Kidney (tissue), 14 donors: ENCODE measurements around the gene CAMK2A. TPM values are rescaled to one million over a fixed set of nuclear protein-coding genes. Genes with fewer than 3 reads are reported as not detected.

ENCODE experiments used
- DNase-seq, 5 donors: peaks; one replicate each; pipeline ENCODE4 v3.0.0-alpha.2; 2013 to 2020
- FAIRE-seq: peaks from 2 replicates; lab custom pipeline; 2012; peaks lifted over from hg19 to GRCh38; lab: Jason Lieb, UNC
- H3K27ac ChIP-seq, 2 donors: one replicate each; pipeline ENCODE4 v1.7.0; 2013; ENCODE audit warnings: low read depth in 2 of 2, low read length in 2 of 2, inconsistent platforms in 1 of 2
- H3K27me3 ChIP-seq: one replicate; pipeline ENCODE4 v1.7.1; 2013; ENCODE audit warnings: low read length, inconsistent platforms; ENCODE audit not compliant: control insufficient read depth, insufficient read depth
- H3K36me3 ChIP-seq, 3 donors: one replicate each; pipeline versions ENCODE4 v1.7.0 to v1.7.1; 2013; ENCODE audit warnings: low read length in 3 of 3, control low read depth in 1 of 3, inconsistent platforms in 1 of 3; ENCODE audit not compliant: insufficient read depth in 3 of 3, control insufficient read depth in 2 of 3
- H3K4me1 ChIP-seq, 3 donors: one replicate each; pipeline versions ENCODE4 v1.7.0 to v1.7.1; 2013; ENCODE audit warnings: low read length in 3 of 3, inconsistent platforms in 1 of 3, low read depth in 1 of 3; ENCODE audit not compliant: control insufficient read depth in 2 of 3, insufficient read depth in 2 of 3
- H3K4me3 ChIP-seq, 3 donors: one replicate each; pipeline versions ENCODE4 v1.7.0 to v1.8.1; 2013; ENCODE audit warnings: low read length in 3 of 3, control low read depth in 1 of 3, inconsistent platforms in 1 of 3
- H3K9ac ChIP-seq, 3 donors: one replicate each; pipeline versions ENCODE4 v1.7.0 to v1.7.1; 2013; ENCODE audit warnings: low read length in 3 of 3, control low read depth in 1 of 3, inconsistent platforms in 1 of 3
- H3K9me3 ChIP-seq, 3 donors: one replicate each; pipeline versions ENCODE4 v1.7.0 to v1.7.1; 2013; ENCODE audit warnings: low read length in 3 of 3, control low read depth in 1 of 3, inconsistent platforms in 1 of 3; ENCODE audit not compliant: control insufficient read depth in 2 of 3, insufficient read depth in 1 of 3
- intact Hi-C: fragments of 100-400 bp; cut with DNase I; formaldehyde crosslinking; loops from one replicate; pipeline ENCODE4 v1.11.1; 2022
- polyA plus RNA-seq: library from polyadenylated mRNA; stranded (reverse); fragments of 350-450 nt; fragmentation: Illumina TruSeq; extraction: RNeasy Lipid Tissue Mini Kit (QIAGEN cat#74804); gene quantifications from one replicate; pipeline ENCODE4 v1.2.3, GENCODE V29; 2014; ENCODE audit warnings: low read depth, low replicate concordance; ENCODE audit not compliant: insufficient read depth
- total RNA-seq: library from RNA; stranded (reverse); fragmentation: NEBNext Ultra II Directional; extraction: Animal tissue kit (Norgen Biotek cat#: 25700); gene quantifications from one replicate; pipeline ENCODE4 v1.2.1, GENCODE V29; 2021
- TF ChIP-seq, protein P1 (sequence below): IDR thresholded peaks from 3 replicates; pipeline ENCODE4 v1.5.1; 2012; ENCODE audit warnings: mild to moderate bottlenecking, moderate library complexity, borderline replicate concordance; ENCODE audit not compliant: insufficient read depth; ENCODE audit errors: extremely low read depth
- donor health status: control.
- donor health status: control.
- donor health status: control.
- donor health status: control.
- donor health status: control.
- donor health status: DM: yes; HTN: yes; CAD: no.
- donor health status: Normal renal cell carcinoma (clear cell type).

The CAMK2A gene
- total and polyA plus RNA-seq, 2 donors from 2014 or later = 0.28 to 0.90 TPM

DNA sequence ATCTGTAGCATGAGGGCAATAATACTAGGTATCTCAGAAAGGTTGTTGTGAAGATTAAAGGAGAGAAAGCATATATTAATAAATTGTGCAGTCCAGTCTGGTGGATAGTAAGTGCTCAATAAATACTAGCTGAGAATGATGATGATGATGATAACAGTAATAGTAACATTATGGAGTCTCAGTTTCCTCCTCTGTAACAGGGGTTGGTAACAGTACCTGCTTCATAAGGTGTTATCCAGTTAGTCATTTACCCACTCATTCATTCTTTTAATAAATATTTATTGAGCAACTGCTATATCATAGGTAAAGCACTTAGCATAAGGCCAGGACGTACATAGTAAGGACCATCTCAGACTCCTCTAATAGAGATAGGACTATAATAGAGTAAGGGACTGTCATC lies 92.1 kb downstream of the CAMK2A start:
- FAIRE-seq = no peak

DNA sequence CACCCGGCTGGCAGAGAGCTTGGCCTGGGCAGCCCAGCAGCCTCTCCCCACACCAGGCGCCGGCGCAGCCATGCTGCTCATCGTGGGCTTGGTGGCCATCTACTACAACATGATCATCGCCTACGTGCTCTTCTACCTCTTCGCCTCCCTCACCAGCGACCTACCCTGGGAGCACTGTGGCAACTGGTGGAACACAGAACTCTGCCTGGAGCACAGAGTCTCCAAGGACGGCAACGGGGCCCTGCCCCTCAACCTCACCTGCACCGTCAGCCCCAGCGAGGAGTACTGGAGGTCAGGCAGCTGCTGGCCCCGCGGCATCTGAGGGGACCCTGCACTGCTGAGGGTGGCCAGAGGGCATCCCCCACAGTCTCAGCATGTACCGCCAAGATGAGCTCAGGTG lies 92.6 kb downstream of the CAMK2A start:
- intact Hi-C loops = no loop called here
- no peaks in the 10 kb centered on the region for H3K27me3 ChIP-seq
- no peak for DNase-seq
- H3K9me3 ChIP-seq = no peaks in the 10 kb centered on the region
- no peak overlapping the region for H3K27ac ChIP-seq
- TF ChIP-seq, protein P1, sequence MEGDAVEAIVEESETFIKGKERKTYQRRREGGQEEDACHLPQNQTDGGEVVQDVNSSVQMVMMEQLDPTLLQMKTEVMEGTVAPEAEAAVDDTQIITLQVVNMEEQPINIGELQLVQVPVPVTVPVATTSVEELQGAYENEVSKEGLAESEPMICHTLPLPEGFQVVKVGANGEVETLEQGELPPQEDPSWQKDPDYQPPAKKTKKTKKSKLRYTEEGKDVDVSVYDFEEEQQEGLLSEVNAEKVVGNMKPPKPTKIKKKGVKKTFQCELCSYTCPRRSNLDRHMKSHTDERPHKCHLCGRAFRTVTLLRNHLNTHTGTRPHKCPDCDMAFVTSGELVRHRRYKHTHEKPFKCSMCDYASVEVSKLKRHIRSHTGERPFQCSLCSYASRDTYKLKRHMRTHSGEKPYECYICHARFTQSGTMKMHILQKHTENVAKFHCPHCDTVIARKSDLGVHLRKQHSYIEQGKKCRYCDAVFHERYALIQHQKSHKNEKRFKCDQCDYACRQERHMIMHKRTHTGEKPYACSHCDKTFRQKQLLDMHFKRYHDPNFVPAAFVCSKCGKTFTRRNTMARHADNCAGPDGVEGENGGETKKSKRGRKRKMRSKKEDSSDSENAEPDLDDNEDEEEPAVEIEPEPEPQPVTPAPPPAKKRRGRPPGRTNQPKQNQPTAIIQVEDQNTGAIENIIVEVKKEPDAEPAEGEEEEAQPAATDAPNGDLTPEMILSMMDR = no peak
- H3K9ac ChIP-seq = no peak overlapping the region
- FAIRE-seq = no peak
- H3K4me1 ChIP-seq = no peaks in the 10 kb centered on the region
- H3K4me3 ChIP-seq = no peak overlapping the region
- H3K36me3 ChIP-seq = no peaks in the 10 kb centered on the region

More for the DNA sequence above, 92.1 kb downstream of the CAMK2A start:
- Histone ChIP-seq H3K9me3 (no peaks in the 10 kb centered on the region), H3K9ac (no peak overlapping the region), H3K27ac (no peak overlapping the region), H3K36me3 (no peaks in the 10 kb centered on the region), H3K4me1 (no peaks in the 10 kb centered on the region), H3K4me3 (no peak overlapping the region), H3K27me3 (no peaks in the 10 kb centered on the region)
- DNase-seq = no peak
- TF ChIP-seq, protein P1 = no peak
- intact Hi-C loops = no loop called here

DNA sequence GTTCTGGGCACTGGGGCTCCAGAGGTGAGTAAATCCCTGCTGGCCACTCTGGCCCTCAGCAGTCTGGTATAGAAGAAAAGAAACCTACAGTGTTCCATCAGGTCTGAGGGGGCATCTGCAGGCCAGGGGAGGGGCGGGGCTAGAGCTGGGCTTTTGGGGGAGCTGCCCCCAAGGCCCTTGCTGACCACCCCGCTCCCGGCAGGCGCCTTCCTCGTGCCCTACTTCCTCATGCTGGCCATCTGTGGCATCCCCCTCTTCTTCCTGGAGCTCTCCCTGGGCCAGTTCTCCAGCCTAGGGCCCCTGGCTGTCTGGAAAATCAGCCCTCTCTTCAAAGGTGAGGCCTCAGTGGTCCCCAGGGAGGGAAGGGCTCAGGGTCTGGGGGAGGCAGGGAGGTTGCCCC lies 93.1 kb downstream of the CAMK2A start:
- intact Hi-C loops = no loop called here
- Histone ChIP-seq H3K27ac (no peak overlapping the region), H3K9ac (no peak overlapping the region), H3K4me1 (no peaks in the 10 kb centered on the region), H3K27me3 (no peaks in the 10 kb centered on the region), H3K4me3 (no peak overlapping the region), H3K9me3 (no peaks in the 10 kb centered on the region), H3K36me3 (no peaks in the 10 kb centered on the region)
- FAIRE-seq (no peak), DNase-seq (no peak)
- TF ChIP-seq, protein P1 = no peak
